ENCODE measurements around the gene EPC2. TPM values are rescaled to one million over a fixed set of nuclear protein-coding genes. Genes with fewer than 3 reads are reported as not detected.

EPC2 gene
- total and polyA plus RNA-seq, 2 experiments from 2014 or later = 2.4 to 14.0 TPM

- TF ChIP-seq CTCF (IDR thresholded peaks at IDR 0.05; ENCODE audit: low read depth, low read length) = no peak
- no peak for DNase-seq (ENCODE audit: low read depth in 1 of 2, low spot score in 1 of 2)
- Histone ChIP-seq H3K27me3 (no peaks in the 10 kb centered on the region), H3K4me1 (ENCODE audit: low read depth) (no peaks in the 10 kb centered on the region), H3K36me3 (no peaks in the 10 kb centered on the region), H3K27ac (no peak overlapping the region), H3K9me3 (ENCODE audit: low read depth) (no peaks in the 10 kb centered on the region), H3K4me3 (no peak overlapping the region)
Observed at GRCh38 chr2:148623086-148623485, 21.5 kb upstream of the EPC2 start.

GRCh38 chr2:148627224-148627623 is 17.3 kb upstream of the EPC2 start:
- Histone ChIP-seq H3K36me3 (no peaks in the 10 kb centered on the region), H3K27me3 (no peaks in the 10 kb centered on the region), H3K4me3 (no peak overlapping the region), H3K4me1 (ENCODE audit: low read depth) (no peaks in the 10 kb centered on the region), H3K27ac (no peak overlapping the region), H3K9me3 (ENCODE audit: low read depth) (no peaks in the 10 kb centered on the region)
- no peak for TF ChIP-seq CTCF (IDR thresholded peaks at IDR 0.05; ENCODE audit: low read depth, low read length)
- no peak for DNase-seq (ENCODE audit: low read depth in 1 of 2, low spot score in 1 of 2)

GRCh38 chr2:148634749-148635148 is 9.8 kb upstream of the EPC2 start:
- H3K27ac ChIP-seq = no peak overlapping the region
- no peak for TF ChIP-seq CTCF (IDR thresholded peaks at IDR 0.05; ENCODE audit: low read depth, low read length)

GRCh38 chr2:148638543-148638942 is 6.0 kb upstream of the EPC2 start:
- TF ChIP-seq CTCF (IDR thresholded peaks at IDR 0.05; ENCODE audit: low read depth, low read length) = no peak
- no peak for DNase-seq (ENCODE audit: low read depth in 1 of 2, low spot score in 1 of 2)
- H3K27me3 ChIP-seq = peaks cover 19% of the 10 kb centered on the region
- H3K36me3 ChIP-seq = no peaks in the 10 kb centered on the region
- H3K4me1 ChIP-seq (ENCODE audit: low read depth) = peaks cover 1% of the 10 kb centered on the region
- H3K27ac ChIP-seq = no peak overlapping the region
- no peak overlapping the region for H3K4me3 ChIP-seq
- no peaks in the 10 kb centered on the region for H3K9me3 ChIP-seq (ENCODE audit: low read depth)

More at GRCh38 chr2:148634749-148635148, 9.8 kb upstream of the EPC2 start:
- Histone ChIP-seq H3K9me3 (ENCODE audit: low read depth) (no peaks in the 10 kb centered on the region), H3K4me1 (ENCODE audit: low read depth) (no peaks in the 10 kb centered on the region), H3K36me3 (no peaks in the 10 kb centered on the region), H3K27me3 (no peaks in the 10 kb centered on the region), H3K4me3 (no peak overlapping the region)
- DNase-seq (ENCODE audit: low read depth in 1 of 2, low spot score in 1 of 2) = no peak

- peak; percentile 28 for TF ChIP-seq CTCF (IDR thresholded peaks at IDR 0.05; ENCODE audit: low read depth, low read length)
- Histone ChIP-seq H3K4me3 (no peak overlapping the region), H3K4me1 (ENCODE audit: low read depth) (peaks cover 5% of the 10 kb centered on the region), H3K27me3 (peaks cover 21% of the 10 kb centered on the region), H3K9me3 (ENCODE audit: low read depth) (no peaks in the 10 kb centered on the region), H3K27ac (no peak overlapping the region), H3K36me3 (no peaks in the 10 kb centered on the region)
- peak in 1 of 2 donors; percentile 48 for DNase-seq (ENCODE audit: low read depth in 1 of 2, low spot score in 1 of 2)
Observed at GRCh38 chr2:148640767-148641166, 3.8 kb upstream of the EPC2 start.

All from cardiac muscle cell (in vitro differentiated cells and primary cell).